Caco-2 (cell line): ENCODE data around the gene NR1I3. TPM values are rescaled to one million over a fixed set of nuclear protein-coding genes. Genes with fewer than 3 reads are reported as not detected.

Experiments used
- BruUV-seq: library from RNA; stranded (reverse); fragments of 400-500 nt; replicated peaks from 2 replicates; lab custom pipeline; 2021; lab: Mats Ljungman, UMichigan
- CTCF ChIA-PET: fragments of 300-600 bp; sonication (Branson Sonifier 250); formaldehyde crosslinking; loops from one replicate; lab custom pipeline; 2022; ENCODE audit warnings: antibody characterized with exemption; lab: Charles Lee
- POLR2A ChIA-PET: fragments of 300-600 bp; sonication (Branson Sonifier 250); formaldehyde crosslinking; loops from one replicate; lab custom pipeline; 2022; ENCODE audit warnings: antibody characterized with exemption; lab: Charles Lee
- DNase-seq, 2 experiments: peaks; one replicate each; pipeline versions ENCODE4 v3.0.0 to v3.0.0-alpha.2; 2020 to 2022
- H3K27me3 ChIP-seq: replicated peaks from 2 replicates; pipeline ENCODE4 v1.6.0; 2011; ENCODE audit warnings: low read length; ENCODE audit not compliant: control insufficient read depth, insufficient read depth
- H3K36me3 ChIP-seq: 2 replicates; pipeline ENCODE4 v1.5.1; 2011; ENCODE audit warnings: low read length; ENCODE audit not compliant: control insufficient read depth, insufficient read depth
- H3K4me1 ChIP-seq: fragments of 250-450 bp; sonication (Bioruptor Pico); 2 replicates; pipeline ENCODE4 v1.5.1; 2020; ENCODE audit warnings: mild to moderate bottlenecking
- H3K4me3 ChIP-seq: 2 replicates; pipeline ENCODE4 v1.5.1; 2011; ENCODE audit warnings: low read depth, mild to moderate bottlenecking, control low read depth, low read length
- H3K9me3 ChIP-seq: fragments of 250-450 bp; sonication (Bioruptor Pico); 2 replicates; pipeline ENCODE4 v1.5.1; 2020; ENCODE audit warnings: mild to moderate bottlenecking, moderate library complexity
- H3K27ac Mint-ChIP-seq: one replicate; pipeline ENCODE4 v1.8.0; 2022; ENCODE audit warnings: mixed read lengths; ENCODE audit not compliant: unreplicated experiment
- H3K27me3 Mint-ChIP-seq: one replicate; pipeline ENCODE4 v1.8.0; 2022; ENCODE audit warnings: mixed read lengths; ENCODE audit not compliant: insufficient read depth, unreplicated experiment
- H3K36me3 Mint-ChIP-seq: one replicate; pipeline ENCODE4 v1.8.0; 2022; ENCODE audit warnings: mild to moderate bottlenecking, mixed read lengths; ENCODE audit not compliant: insufficient read depth, unreplicated experiment
- H3K4me1 Mint-ChIP-seq: one replicate; pipeline ENCODE4 v1.8.0; 2022; ENCODE audit warnings: low read depth, mixed read lengths; ENCODE audit not compliant: unreplicated experiment
- H3K4me3 Mint-ChIP-seq: one replicate; pipeline ENCODE4 v1.8.0; 2022; ENCODE audit warnings: mild to moderate bottlenecking, moderate library complexity, mixed read lengths; ENCODE audit not compliant: unreplicated experiment
- H3K9me3 Mint-ChIP-seq: one replicate; pipeline ENCODE4 v1.8.0; 2022; ENCODE audit warnings: mixed read lengths; ENCODE audit not compliant: unreplicated experiment
- intact Hi-C: fragments of 100-400 bp; cut with micrococcal nuclease; formaldehyde crosslinking; loops from one replicate; pipeline ENCODE4 v1.10.0; 2022; ENCODE audit not compliant: unreplicated experiment
- total RNA-seq: library from RNA; stranded (reverse); gene quantifications from 2 replicates; pipeline ENCODE4 v1.2.3, GENCODE V29; 2022
- TF ChIP-seq, protein P1 (sequence below), 2 experiments: fragments of 200-600 bp in 1 of 2; IDR thresholded peaks; 1 replicate in 1 of 2; 2 replicates in 1 of 2; pipeline versions ENCODE4 v1.5.1 to v1.8.0; 2011 to 2022; ENCODE audit warnings: antibody characterized with exemption in 1 of 2, control low read depth in 1 of 2, inconsistent platforms in 1 of 2, low read depth in 1 of 2, low read length in 1 of 2, mild to moderate bottlenecking in 1 of 2, moderate library complexity in 1 of 2; ENCODE audit not compliant: insufficient read depth in 1 of 2, severe bottlenecking in 1 of 2, unreplicated experiment in 1 of 2

NR1I3 gene
- total RNA-seq, 1 experiment from 2014 or later, result not detected

DNA sequence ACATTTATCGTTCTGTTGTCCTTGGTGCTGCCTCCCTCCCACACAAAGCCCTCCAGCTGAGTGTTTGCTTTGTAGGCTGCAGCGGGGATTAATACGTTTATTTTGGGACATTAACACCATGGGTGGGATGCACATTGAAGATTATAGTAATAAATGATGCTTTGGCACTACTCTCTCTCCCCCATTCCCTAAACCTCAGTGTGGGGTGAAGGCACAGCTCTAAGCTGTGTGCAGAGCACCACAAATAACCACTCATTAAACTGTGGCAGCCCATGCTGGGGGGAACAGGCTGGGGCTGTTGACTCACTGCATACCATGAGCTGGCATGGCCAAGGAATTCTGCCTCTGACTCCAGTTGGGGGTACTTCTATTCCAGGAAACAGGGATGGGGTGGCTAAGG lies 28.2 kb upstream of the NR1I3 start:
- CTCF ChIA-PET, result no interaction called here
- POLR2A ChIA-PET, result no interaction called here

DNA sequence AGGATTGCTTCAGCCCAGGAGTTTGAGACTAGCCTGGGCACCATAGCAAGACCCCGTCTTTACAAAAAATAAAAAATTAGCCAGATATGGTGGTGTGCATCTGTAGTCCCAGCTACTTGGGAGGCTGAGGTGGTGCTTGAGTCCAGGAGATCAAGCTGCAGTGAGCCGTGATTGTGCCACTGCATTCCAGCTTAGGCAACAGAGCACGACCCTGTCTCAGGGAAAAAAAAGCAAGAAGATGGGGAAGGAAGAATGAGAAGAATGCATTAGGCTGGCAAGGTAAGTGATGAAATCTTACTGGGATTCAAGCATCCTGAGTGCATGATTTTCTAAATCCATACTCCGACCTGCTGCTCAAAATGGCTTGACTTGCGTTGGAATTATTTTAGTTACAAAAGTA lies 27.3 kb upstream of the NR1I3 start:
- H3K27ac Mint-ChIP-seq, result no peak overlapping the region
- H3K4me1 Mint-ChIP-seq, result peaks cover 14% of the 10 kb centered on the region
- Histone ChIP-seq H3K4me3 (no peak overlapping the region), H3K9me3 (no peaks in the 10 kb centered on the region), H3K4me1 (peaks cover 12% of the 10 kb centered on the region; the same call in 1 of the 2 replicates), H3K27me3 (no peaks in the 10 kb centered on the region), H3K36me3 (no peaks in the 10 kb centered on the region)
- no peaks in the 10 kb centered on the region for H3K27me3 Mint-ChIP-seq
- POLR2A ChIA-PET, result no interaction called here
- TF ChIP-seq, protein P1, sequence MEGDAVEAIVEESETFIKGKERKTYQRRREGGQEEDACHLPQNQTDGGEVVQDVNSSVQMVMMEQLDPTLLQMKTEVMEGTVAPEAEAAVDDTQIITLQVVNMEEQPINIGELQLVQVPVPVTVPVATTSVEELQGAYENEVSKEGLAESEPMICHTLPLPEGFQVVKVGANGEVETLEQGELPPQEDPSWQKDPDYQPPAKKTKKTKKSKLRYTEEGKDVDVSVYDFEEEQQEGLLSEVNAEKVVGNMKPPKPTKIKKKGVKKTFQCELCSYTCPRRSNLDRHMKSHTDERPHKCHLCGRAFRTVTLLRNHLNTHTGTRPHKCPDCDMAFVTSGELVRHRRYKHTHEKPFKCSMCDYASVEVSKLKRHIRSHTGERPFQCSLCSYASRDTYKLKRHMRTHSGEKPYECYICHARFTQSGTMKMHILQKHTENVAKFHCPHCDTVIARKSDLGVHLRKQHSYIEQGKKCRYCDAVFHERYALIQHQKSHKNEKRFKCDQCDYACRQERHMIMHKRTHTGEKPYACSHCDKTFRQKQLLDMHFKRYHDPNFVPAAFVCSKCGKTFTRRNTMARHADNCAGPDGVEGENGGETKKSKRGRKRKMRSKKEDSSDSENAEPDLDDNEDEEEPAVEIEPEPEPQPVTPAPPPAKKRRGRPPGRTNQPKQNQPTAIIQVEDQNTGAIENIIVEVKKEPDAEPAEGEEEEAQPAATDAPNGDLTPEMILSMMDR (IDR thresholded peaks at IDR 0.05; ENCODE audit: insufficient read depth in 1 of 2, low read depth in 1 of 2, low read length in 1 of 2, severe bottlenecking in 1 of 2, unreplicated experiment in 1 of 2), result no peak
- H3K36me3 Mint-ChIP-seq, result peaks cover 4% of the 10 kb centered on the region
- H3K4me3 Mint-ChIP-seq, result no peak overlapping the region
- BruUV-seq, result no TSS peak
- CTCF ChIA-PET, result no interaction called here
- peak in 1 of 2 experiments; percentile 36 for DNase-seq
- H3K9me3 Mint-ChIP-seq, result no peaks in the 10 kb centered on the region
- intact Hi-C loops, result no loop called here

More for the DNA sequence above, 28.2 kb upstream of the NR1I3 start:
- no peak overlapping the region for H3K4me3 Mint-ChIP-seq
- TF ChIP-seq, protein P1 (IDR thresholded peaks at IDR 0.05; ENCODE audit: insufficient read depth in 1 of 2, low read depth in 1 of 2, low read length in 1 of 2, severe bottlenecking in 1 of 2, unreplicated experiment in 1 of 2), result no peak
- Histone ChIP-seq H3K27me3 (no peaks in the 10 kb centered on the region), H3K9me3 (no peaks in the 10 kb centered on the region), H3K36me3 (no peaks in the 10 kb centered on the region), H3K4me1 (peaks cover 4% of the 10 kb centered on the region; the same call in 1 of the 2 replicates), H3K4me3 (no peak overlapping the region)
- intact Hi-C loops, result no loop called here
- BruUV-seq, result no TSS peak
- no peaks in the 10 kb centered on the region for H3K27me3 Mint-ChIP-seq
- peak overlapping the region; percentile 42 for H3K27ac Mint-ChIP-seq
- DNase-seq, result no peak
- H3K9me3 Mint-ChIP-seq, result no peaks in the 10 kb centered on the region
- peaks cover 6% of the 10 kb centered on the region for H3K4me1 Mint-ChIP-seq
- no peaks in the 10 kb centered on the region for H3K36me3 Mint-ChIP-seq

DNA sequence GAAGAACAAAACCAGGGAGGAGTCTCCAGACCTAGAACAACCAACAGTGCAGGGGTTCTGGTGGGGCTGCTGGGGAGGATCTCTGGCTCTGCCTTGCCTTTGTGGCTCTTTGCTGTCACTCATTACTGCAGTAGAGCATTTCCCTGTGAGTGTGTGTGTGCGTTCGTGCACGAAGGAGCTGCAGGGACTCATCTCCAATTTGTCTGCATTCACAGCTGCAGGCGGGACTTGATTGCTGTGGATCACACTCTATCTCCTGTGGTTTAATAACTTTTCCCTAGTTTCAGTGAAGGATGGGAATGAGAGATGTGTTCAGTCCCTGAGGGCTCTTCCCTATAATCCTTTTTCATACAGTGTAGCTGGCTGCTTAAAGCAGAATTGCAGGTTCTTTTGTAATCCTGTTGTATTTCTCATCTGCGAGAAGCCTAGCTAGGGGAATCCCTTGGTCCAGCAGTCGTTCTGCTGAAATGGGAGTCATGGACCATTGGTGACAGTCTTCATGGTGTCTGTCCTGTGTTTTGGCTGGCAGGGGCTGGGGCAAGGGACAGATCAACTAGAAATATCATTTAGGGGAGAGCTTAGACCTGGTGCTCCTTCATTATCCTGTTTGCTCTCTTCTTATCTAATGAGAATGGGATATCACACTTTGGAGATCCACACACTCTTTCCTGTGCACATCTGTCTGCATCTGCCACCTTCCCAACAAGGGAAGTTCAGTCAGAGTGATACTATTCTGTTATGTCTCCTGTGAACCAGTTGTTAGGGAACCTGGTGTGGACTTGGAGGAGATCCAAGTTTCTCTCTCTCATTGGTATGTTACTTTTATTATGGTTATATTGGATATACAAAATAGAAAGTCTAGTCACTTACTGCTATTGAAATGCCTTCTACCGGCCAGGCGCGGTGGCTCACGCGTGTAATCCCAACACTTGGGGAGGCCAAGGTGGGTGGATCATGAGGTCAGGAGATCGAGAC lies 23.5 kb upstream of the NR1I3 start:
- peak overlapping the region; percentile 63 for H3K4me3 Mint-ChIP-seq
- Histone ChIP-seq H3K4me1 (peaks cover 13% of the 10 kb centered on the region; the same call in 1 of the 2 replicates), H3K9me3 (peaks cover 12% of the 10 kb centered on the region), H3K36me3 (no peaks in the 10 kb centered on the region), H3K27me3 (no peaks in the 10 kb centered on the region), H3K4me3 (0 out of 2 replicates have a peak overlapping the region, but pooled peaks have one; percentile 9)
- peaks cover 12% of the 10 kb centered on the region for H3K36me3 Mint-ChIP-seq
- ChIA-PET CTCF (interaction anchor here (1.2 kb wide), 1 partner anchor 36 kb away, joined by 3 read pairs; the partner anchor contains the start of gene TOMM40L), POLR2A (interaction anchor here (1.3 kb wide), 1 partner anchor 53 kb away, joined by 5 read pairs; the partner anchor contains the start of gene SDHC)
- intact Hi-C loops, result no loop called here
- peaks cover 16% of the 10 kb centered on the region for H3K4me1 Mint-ChIP-seq
- peaks cover 10% of the 10 kb centered on the region for H3K9me3 Mint-ChIP-seq
- BruUV-seq, result no TSS peak
- TF ChIP-seq, protein P1 (IDR thresholded peaks at IDR 0.05; ENCODE audit: insufficient read depth in 1 of 2, low read depth in 1 of 2, low read length in 1 of 2, severe bottlenecking in 1 of 2, unreplicated experiment in 1 of 2), result no peak
- H3K27me3 Mint-ChIP-seq, result no peaks in the 10 kb centered on the region
- H3K27ac Mint-ChIP-seq, result peak overlapping the region; percentile 76
- peak in 1 of 2 experiments; percentile 29 for DNase-seq
